Choroid plexus epithelial cell (primary cell): ENCODE results near the gene GALNT17.

Experiments
- DNase-seq: peaks from one replicate; pipeline ENCODE4 v3.0.0-alpha.2; 2010; ENCODE audit warnings: low read depth
- H3K4me3 ChIP-seq: 2 replicates; pipeline ENCODE4 v1.5.1; 2011; ENCODE audit warnings: low read depth, mild to moderate bottlenecking, control low read depth, low read length, moderate library complexity
- CTCF ChIP-seq: conservative IDR thresholded peaks from 2 replicates; pipeline ENCODE4 v1.5.1; 2011; ENCODE audit warnings: low read depth, mild to moderate bottlenecking, control low read depth, inconsistent platforms, low read length, moderate library complexity

Gene GALNT17

DNA sequence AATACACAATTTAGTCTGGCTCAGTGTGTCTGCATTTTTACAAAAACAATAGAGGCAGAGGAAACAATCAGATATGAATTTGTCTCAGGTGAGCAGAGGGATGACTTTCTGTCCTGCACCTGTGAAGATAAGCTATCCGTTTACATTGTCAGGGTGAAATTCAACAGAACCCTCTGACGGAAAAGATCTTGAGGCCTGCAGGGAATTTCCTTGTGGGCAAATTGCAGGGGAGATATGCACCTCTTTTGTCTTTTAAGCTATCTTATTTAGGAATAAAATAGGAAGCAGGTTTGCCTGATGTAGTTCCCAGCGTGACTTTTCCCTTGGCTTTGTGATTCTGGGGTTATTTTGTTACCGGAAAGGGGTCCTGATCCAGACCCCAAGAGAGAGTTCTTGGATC is 325.1 kb downstream of the GALNT17 start:
- no peak overlapping the region for H3K4me3 ChIP-seq
- no peak for TF ChIP-seq CTCF
- no peak for DNase-seq

DNA sequence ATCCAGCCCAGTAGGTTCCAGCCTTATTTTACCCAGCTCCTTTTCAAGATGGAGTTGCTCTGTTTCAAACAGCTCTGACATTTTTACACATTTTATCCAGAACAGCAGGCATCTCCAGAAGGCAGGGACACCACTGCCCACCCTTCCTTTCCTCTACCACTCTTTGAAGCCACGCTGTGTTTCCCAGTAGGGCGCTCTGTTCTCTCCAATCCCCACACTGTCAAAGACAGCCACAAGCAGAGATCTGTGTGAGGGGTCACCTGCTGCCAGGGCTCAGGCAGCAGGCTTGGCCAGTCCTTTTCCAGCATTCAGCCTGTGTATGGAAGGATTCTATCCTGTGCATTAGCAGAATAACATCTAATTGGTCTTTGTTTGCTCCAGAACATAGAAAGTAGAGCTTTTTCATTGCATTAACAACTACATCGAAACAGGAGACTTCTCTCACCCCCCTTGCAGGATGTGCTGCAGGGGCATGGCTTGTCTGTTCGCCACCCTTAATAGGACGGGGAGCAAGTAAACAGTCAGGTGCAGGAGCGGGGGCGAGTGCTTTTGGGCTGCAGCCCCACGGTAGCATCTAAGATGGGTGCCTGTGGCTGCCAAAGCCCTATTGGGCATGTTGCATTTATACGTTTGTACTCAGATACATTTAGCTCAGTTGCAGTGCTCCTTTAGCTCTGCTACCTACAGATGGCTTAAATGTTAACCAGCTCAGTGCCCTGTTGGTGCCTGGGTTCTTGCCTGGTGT is 326.1 kb downstream of the GALNT17 start:
- no peak for TF ChIP-seq CTCF
- no peak for DNase-seq
- no peak overlapping the region for H3K4me3 ChIP-seq

DNA sequence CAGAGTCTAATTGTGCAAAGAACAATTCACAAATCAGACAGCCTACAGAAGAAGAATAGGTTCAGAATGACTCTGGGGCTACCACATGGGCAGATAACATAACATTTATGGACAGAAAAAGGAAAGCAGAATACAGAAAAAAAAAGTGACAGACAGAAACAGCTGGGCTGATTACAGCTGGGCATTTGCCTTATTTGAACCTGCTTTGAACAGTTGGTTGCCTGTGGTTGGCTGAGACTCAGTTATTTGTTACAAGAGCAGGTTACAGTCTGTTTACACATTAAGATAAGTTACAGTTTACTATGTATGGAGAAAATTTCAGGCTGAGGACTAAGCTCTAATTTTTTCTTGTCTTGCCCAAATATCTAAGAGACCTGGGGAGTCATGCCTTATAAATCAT is 327.2 kb downstream of the GALNT17 start:
- TF ChIP-seq CTCF: no peak

DNA sequence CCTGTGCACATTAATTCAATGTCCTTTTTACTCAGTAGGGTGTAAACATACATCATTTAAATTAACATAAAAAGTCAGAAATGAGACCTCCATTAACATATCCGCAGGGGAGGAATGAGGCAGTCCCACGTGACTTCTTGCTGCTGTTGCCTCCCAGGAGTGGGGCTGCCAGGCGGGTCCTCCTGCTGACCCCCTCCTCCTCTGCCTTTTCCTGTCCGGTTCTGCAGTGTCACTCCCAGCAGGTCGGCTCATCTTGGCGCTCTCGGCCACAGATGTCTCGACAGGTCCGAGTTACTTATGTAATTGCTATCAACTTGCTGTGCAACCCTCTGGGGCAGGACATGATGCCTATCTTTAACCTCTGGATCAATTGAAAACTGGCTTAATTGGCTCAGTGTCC is 329.6 kb downstream of the GALNT17 start:
- TF ChIP-seq CTCF: no peak
- H3K4me3 ChIP-seq: no peak overlapping the region
- no peak for DNase-seq

More for the DNA sequence above, 327.2 kb downstream of the GALNT17 start:
- no peak overlapping the region for H3K4me3 ChIP-seq
- no peak for DNase-seq

- no peak for DNase-seq
- no peak for TF ChIP-seq CTCF
- no peak overlapping the region for H3K4me3 ChIP-seq
These were observed 333.8 kb downstream of the GALNT17 start for GRCh38 chr7:71465741-71466189.

GRCh38 chr7:71466448-71467145 is 334.7 kb downstream of the GALNT17 start:
- TF ChIP-seq CTCF: no peak
- no peak overlapping the region for H3K4me3 ChIP-seq
- DNase-seq: no peak
